Cardiac fibroblast (primary cell): ENCODE data around the gene ERGIC1.

Source experiments
- DNase-seq, 2 donors: peaks; one replicate each; pipeline versions ENCODE4 v3.0.0 to v3.0.0-alpha.2; 2010; ENCODE audit warnings: low read depth in 2 of 2
- H3K4me3 ChIP-seq, 2 donors: replicated peaks in 1 of 2; 1 replicate in 1 of 2; 2 replicates in 1 of 2; pipeline ENCODE4 v1.5.1; 2011; ENCODE audit warnings: low read depth in 2 of 2, low read length in 2 of 2, mild to moderate bottlenecking in 2 of 2, moderate library complexity in 1 of 2
- CTCF ChIP-seq: IDR thresholded peaks from one replicate; pipeline ENCODE4 v1.5.1; 2011; ENCODE audit warnings: low read depth, mild to moderate bottlenecking, low read length, inconsistent platforms

Gene ERGIC1

GRCh38 chr5:172855597-172856292 lies 21.7 kb downstream of the ERGIC1 start:
- H3K4me3 ChIP-seq: no peak overlapping the region
- DNase-seq: peak; percentile 45 to 61
- TF ChIP-seq CTCF: no peak

GRCh38 chr5:172856336-172856735 lies 22.3 kb downstream of the ERGIC1 start:
- H3K4me3 ChIP-seq: no peak overlapping the region
- no peak for DNase-seq
- no peak for TF ChIP-seq CTCF

GRCh38 chr5:172857982-172858381 lies 23.9 kb downstream of the ERGIC1 start:
- peak in 1 of 2 donors; percentile 25 for DNase-seq
- no peak overlapping the region for H3K4me3 ChIP-seq
- no peak for TF ChIP-seq CTCF

- no peak for TF ChIP-seq CTCF
- DNase-seq: peak in 1 of 2 donors; percentile 65
- no peak overlapping the region for H3K4me3 ChIP-seq
Measured at GRCh38 chr5:172858511-172858989, 24.5 kb downstream of the ERGIC1 start.

DNA sequence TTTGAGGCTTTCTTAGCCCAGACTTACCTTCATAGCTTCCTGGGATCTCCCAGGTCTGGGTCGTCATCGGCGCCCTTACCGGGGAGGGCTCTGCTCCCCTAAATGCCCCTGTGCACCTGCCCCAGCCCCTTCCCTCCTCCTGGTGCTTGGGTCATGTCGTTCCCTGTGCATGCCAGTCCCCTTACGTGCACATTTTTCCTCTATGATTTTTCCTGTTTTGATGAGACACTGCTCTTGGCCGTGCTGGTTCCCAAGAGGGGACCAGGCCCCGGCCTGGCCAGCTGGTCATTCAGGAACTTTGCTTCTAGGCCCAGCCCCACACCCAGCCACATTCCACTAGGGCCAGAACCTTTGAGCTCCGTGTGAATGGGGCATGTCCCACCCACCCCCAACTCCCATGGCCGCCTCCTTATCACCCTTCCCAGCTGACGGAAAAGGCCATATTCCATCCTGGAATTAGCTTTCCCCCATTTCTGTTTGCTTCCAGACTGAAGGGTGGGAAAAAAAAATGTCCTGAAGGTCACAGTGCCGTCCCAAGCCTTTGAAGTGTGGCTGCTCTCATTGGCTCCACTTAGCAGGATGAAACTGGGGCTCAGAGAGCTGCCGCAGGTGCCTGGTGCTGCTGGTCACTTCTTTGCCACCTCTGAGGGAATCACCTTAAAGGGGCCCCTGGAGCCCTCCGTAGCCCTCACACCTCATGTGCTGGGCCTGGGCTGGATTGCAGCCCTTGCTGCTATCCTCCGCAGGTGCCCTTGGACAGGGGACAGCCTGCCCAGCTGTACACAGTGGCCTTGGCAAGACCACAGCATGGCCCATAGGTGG lies 25.1 kb downstream of the ERGIC1 start:
- no peak for TF ChIP-seq CTCF
- DNase-seq: peak; percentile 86 to 96
- H3K4me3 ChIP-seq: no peak overlapping the region

- DNase-seq: no peak
- no peak overlapping the region for H3K4me3 ChIP-seq
- TF ChIP-seq CTCF: no peak
Measured at GRCh38 chr5:172859966-172860365, 25.9 kb downstream of the ERGIC1 start.
